ENCODE measurements around the gene SLC16A14.

SLC16A14 gene

DNA sequence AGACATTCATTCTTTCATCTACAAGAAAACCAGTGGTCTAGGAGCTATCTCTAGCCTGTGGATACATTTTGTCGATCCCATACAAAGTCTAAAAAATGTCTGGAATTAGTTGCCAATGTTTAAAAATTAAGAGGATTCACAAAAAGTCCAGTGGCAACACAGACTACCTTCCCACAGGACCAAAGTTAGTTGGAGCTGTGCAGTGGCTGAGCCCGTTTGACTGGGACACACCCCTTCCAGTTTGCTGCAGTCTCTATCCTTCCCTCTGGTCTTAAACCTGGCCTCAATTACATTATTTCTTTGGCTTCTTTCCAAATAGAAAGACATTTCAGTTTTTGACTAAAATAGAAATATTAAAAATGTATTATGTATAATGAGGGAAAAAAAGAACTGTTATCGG, 18.6 kb downstream of the SLC16A14 start:
- Histone ChIP-seq H3K27ac (no peak overlapping the region), H3K27me3 (replicated peaks) (no peaks in the 10 kb centered on the region), H3K4me3 (ENCODE audit: low read depth, low read length) (no peak overlapping the region), H3K36me3 (replicated peaks) (no peaks in the 10 kb centered on the region)
- TF ChIP-seq, protein P1, sequence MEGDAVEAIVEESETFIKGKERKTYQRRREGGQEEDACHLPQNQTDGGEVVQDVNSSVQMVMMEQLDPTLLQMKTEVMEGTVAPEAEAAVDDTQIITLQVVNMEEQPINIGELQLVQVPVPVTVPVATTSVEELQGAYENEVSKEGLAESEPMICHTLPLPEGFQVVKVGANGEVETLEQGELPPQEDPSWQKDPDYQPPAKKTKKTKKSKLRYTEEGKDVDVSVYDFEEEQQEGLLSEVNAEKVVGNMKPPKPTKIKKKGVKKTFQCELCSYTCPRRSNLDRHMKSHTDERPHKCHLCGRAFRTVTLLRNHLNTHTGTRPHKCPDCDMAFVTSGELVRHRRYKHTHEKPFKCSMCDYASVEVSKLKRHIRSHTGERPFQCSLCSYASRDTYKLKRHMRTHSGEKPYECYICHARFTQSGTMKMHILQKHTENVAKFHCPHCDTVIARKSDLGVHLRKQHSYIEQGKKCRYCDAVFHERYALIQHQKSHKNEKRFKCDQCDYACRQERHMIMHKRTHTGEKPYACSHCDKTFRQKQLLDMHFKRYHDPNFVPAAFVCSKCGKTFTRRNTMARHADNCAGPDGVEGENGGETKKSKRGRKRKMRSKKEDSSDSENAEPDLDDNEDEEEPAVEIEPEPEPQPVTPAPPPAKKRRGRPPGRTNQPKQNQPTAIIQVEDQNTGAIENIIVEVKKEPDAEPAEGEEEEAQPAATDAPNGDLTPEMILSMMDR (IDR thresholded peaks at IDR 0.05; ENCODE audit: low read depth, low read length, missing control alignments), result no peak
- DNase-seq, result no peak
- in situ Hi-C loops (cut with HindIII; ENCODE audit: low pct_ligation_motif_present, low sequenced_read_pairs), result no loop called here

DNA sequence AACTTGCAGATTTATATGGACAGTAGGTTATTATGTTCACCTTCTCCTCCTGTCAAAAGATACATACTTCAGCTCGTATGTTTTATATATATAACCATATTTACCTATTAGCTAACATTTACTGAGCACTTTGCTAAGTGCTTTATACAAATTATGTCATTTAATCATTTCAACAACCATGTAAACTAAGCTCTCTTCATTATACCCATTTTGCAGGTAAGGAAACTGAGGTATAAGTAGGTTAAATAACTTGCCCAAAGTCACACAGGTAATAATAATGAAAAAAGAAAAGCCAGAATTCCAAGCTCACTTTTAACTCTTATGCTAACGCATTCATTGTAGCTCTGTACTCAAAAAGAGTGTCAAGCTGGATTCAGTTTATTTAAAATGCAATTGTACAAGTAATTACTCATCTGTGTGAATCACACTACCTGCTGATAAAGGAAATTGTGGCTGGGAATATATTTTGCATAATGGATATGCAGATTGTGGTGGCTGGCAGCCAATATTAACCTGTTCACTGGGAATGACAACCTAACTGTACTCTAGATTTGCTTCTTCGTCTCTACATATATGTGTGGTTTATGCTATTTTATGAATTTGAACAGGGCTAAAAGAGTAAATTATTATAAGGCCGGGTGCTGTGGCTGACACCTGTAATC, 20.6 kb downstream of the SLC16A14 start:
- Histone ChIP-seq H3K27me3 (replicated peaks) (no peaks in the 10 kb centered on the region), H3K27ac (no peak overlapping the region), H3K4me3 (ENCODE audit: low read depth, low read length) (no peak overlapping the region), H3K36me3 (replicated peaks) (no peaks in the 10 kb centered on the region)
- TF ChIP-seq, protein P1 (IDR thresholded peaks at IDR 0.05; ENCODE audit: low read depth, low read length, missing control alignments), result no peak
- in situ Hi-C loops (cut with HindIII; ENCODE audit: low pct_ligation_motif_present, low sequenced_read_pairs), result no loop called here
- no peak for DNase-seq

DNA sequence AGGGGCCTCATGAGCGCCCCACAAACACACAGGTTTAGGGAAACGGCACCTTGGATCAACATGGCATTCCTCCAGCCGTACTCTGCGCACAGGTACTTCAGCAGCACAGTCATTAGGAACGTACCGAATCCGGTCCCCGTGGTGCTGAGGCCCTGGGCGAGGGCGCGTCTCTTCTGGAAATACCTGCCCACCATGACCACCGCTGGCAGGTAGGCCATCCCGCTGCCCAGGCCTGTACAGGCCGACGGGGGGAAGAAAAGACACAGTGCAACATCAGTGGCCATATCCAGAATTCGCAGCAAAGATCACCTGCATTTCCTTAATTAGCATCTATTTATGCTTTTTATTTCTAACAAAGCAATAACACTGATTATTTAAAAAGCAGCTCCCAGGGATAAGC, 22.2 kb downstream of the SLC16A14 start:
- Histone ChIP-seq H3K36me3 (replicated peaks) (no peaks in the 10 kb centered on the region), H3K4me3 (ENCODE audit: low read depth, low read length) (no peak overlapping the region), H3K27ac (no peak overlapping the region), H3K27me3 (replicated peaks) (no peaks in the 10 kb centered on the region)
- DNase-seq, result no peak
- in situ Hi-C loops (cut with HindIII; ENCODE audit: low pct_ligation_motif_present, low sequenced_read_pairs), result no loop called here
- TF ChIP-seq, protein P1 (IDR thresholded peaks at IDR 0.05; ENCODE audit: low read depth, low read length, missing control alignments), result no peak

DNA sequence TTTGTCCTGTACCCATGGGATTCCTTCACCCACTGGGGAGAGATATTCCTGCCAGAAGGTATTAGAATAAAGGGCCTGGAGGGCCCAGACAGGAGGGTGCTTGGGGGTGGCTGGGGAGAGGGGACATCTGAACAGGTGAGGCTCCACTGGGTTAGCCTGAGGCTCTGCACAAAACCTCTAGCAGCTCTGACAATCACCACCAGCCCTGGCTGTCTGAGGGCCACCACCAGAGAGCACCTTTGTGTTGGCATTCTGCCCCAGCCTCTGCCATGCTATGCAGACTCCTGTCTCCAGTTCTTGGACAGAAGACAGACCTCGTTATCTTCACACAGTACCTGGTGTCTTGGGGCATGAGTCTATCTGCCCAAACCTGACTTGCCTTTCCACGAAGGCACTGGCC, 25.3 kb downstream of the SLC16A14 start:
- Histone ChIP-seq H3K27ac (no peak overlapping the region), H3K36me3 (replicated peaks) (no peaks in the 10 kb centered on the region), H3K27me3 (replicated peaks) (no peaks in the 10 kb centered on the region), H3K4me3 (ENCODE audit: low read depth, low read length) (no peak overlapping the region)
- in situ Hi-C loops (cut with HindIII; ENCODE audit: low pct_ligation_motif_present, low sequenced_read_pairs), result no loop called here
- TF ChIP-seq, protein P1 (IDR thresholded peaks at IDR 0.05; ENCODE audit: low read depth, low read length, missing control alignments), result no peak
- no peak for DNase-seq

DNA sequence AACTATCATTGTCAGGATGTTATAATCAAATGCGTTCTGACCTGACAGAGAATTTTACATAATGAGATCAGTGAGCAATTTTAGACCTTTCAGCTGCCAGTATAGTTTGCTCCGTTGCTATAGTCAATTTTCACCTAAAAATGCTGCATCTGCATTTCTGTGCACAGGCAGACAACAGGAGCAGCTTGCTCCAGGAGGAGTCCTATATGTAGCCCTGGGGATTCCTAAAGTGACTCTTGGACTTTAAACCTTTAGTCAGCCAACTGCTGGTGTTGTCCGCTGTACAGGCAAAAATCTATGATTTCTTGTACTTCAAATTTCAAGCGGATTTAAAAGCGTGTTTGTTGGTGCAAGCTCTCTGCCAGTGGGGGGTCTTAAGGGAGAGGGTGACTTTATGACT, 25.7 kb downstream of the SLC16A14 start:
- in situ Hi-C loops (cut with HindIII; ENCODE audit: low pct_ligation_motif_present, low sequenced_read_pairs), result no loop called here
- no peaks in the 10 kb centered on the region for H3K36me3 ChIP-seq (replicated peaks)
- no peak for DNase-seq
- H3K27me3 ChIP-seq (replicated peaks), result no peaks in the 10 kb centered on the region
- TF ChIP-seq, protein P1 (IDR thresholded peaks at IDR 0.05; ENCODE audit: low read depth, low read length, missing control alignments), result no peak
- no peak overlapping the region for H3K27ac ChIP-seq
- H3K4me3 ChIP-seq (ENCODE audit: low read depth, low read length), result no peak overlapping the region

DNA sequence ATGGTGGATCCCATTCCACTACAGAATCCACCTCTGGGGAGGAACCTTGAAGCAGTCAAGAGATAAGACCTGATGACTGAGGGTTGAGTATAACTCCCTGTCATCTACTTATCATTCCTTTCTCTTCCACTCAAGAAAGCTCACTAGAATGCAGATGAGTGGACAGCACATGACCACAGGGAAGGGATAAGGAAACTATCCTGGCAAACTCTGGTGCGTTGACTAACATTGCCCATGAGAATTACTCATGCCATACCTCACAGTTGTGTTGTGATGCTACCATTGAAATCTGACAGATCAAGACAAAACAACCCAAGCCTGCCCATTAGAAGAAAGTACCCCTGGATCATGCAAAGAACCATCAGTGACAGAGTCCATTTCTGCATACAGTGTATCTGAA, 26.5 kb downstream of the SLC16A14 start:
- Histone ChIP-seq H3K27me3 (replicated peaks) (no peaks in the 10 kb centered on the region), H3K36me3 (replicated peaks) (no peaks in the 10 kb centered on the region), H3K4me3 (ENCODE audit: low read depth, low read length) (no peak overlapping the region), H3K27ac (no peak overlapping the region)
- in situ Hi-C loops (cut with HindIII; ENCODE audit: low pct_ligation_motif_present, low sequenced_read_pairs), result no loop called here
- TF ChIP-seq, protein P1 (IDR thresholded peaks at IDR 0.05; ENCODE audit: low read depth, low read length, missing control alignments), result no peak
- DNase-seq, result peak; percentile 6

Data from brain microvascular endothelial cell (primary cell).